ENCODE results near the gene EPB41L1. TPM values are rescaled to one million over a fixed set of nuclear protein-coding genes. Genes with fewer than 3 reads are reported as not detected.

Gene EPB41L1
- 10 to 100 TPM; 11.1 to 21.7 (median 16.9) TPM for total RNA-seq
- polyA plus RNA-seq, result 1 to 10 TPM; 7.5 to 8.0 TPM
- long read RNA-seq, donor 1, partial matches to known transcripts, result 3 of 6 reads
- long read RNA-seq, donor 1, other reads (novel, unspliced or antisense), result 3 of 6 reads
- long read RNA-seq, donor 2, partial matches to known transcripts, result 1 of 10 reads
- long read RNA-seq, donor 2, other reads (novel, unspliced or antisense), result 9 of 10 reads
- long read RNA-seq, donor 3, partial matches to known transcripts, result 7 of 14 reads
- long read RNA-seq, donor 3, other reads (novel, unspliced or antisense), result 7 of 14 reads

- intact Hi-C loops (cut with DNase I), result loop anchor here in 5 of 10 donors (5.0 kb wide), 3 partner anchors 42 to 282 kb away; no protein-coding TSS in a partner anchor
- H3K36me3 ChIP-seq, result no peaks in the 10 kb centered on the region
- TF ChIP-seq, protein P1, sequence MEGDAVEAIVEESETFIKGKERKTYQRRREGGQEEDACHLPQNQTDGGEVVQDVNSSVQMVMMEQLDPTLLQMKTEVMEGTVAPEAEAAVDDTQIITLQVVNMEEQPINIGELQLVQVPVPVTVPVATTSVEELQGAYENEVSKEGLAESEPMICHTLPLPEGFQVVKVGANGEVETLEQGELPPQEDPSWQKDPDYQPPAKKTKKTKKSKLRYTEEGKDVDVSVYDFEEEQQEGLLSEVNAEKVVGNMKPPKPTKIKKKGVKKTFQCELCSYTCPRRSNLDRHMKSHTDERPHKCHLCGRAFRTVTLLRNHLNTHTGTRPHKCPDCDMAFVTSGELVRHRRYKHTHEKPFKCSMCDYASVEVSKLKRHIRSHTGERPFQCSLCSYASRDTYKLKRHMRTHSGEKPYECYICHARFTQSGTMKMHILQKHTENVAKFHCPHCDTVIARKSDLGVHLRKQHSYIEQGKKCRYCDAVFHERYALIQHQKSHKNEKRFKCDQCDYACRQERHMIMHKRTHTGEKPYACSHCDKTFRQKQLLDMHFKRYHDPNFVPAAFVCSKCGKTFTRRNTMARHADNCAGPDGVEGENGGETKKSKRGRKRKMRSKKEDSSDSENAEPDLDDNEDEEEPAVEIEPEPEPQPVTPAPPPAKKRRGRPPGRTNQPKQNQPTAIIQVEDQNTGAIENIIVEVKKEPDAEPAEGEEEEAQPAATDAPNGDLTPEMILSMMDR (IDR thresholded peaks at IDR 0.05), result no peak
- H3K27ac ChIP-seq, result peak within 1 kb of the TSS; percentile 36 to 83 (median 72)
- DNase-seq (peak in 1 of 2 donors; percentile 30), ATAC-seq (peak in 6 of 8 donors; percentile 2 to 7 (median 4))
- peak within 1 kb of the TSS; percentile 43 to 75 (median 67) for H3K4me3 ChIP-seq
- H3K9me3 ChIP-seq, result no peaks in the 10 kb centered on the region
- H3K27me3 ChIP-seq, result peaks cover 0 to 22% (median 0%) of the 10 kb centered on the region in 7 donors
- H3K4me1 ChIP-seq, result peaks cover 10 to 65% (median 25%) of the 10 kb centered on the region in 9 donors
- WGBS, 2 donors, result 12 to 14% methylated on average over 39 to 47 of the region's 51 CpGs
Measured at GRCh38 chr20:36154700-36155628, at the start of gene EPB41L1. Gene EPB41L1, plus strand, starts transcription at chr20:36154740. Its CDS starts 19,038 bp downstream, at chr20:36173778.

DNA sequence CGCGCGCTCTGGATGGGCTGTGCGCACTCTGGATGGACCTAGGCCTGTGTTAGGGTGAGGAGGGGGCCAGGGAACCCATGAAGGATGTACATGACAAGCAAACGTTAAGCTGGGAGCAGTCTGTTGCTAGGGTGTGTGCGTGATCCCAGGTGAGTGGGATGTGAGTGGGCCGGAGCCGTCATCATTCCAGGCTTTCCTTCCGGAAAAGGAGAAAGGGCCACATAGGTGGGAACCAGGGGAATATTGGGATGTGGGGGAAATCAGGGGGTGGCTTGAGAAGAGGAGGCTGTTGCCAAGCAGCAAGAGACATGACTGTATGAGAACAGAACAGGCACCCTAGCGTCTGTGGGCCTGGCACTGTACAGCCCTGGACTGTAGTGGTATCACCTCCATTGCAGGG is 49.7 kb upstream of the EPB41L1 start:
- ATAC-seq, result no peak
- Histone ChIP-seq H3K9me3 (no peaks in the 10 kb centered on the region), H3K27ac (no peak overlapping the region), H3K36me3 (no peaks in the 10 kb centered on the region), H3K4me3 (no peak overlapping the region), H3K4me1 (peaks cover 0 to 16% (median 7%) of the 10 kb centered on the region in 9 donors), H3K27me3 (no peaks in the 10 kb centered on the region)
- intact Hi-C loops (cut with DNase I), result no loop called here
- WGBS, 2 donors, result 93 to 95% methylated on average over 10 of the region's 10 CpGs
- TF ChIP-seq, protein P1 (IDR thresholded peaks at IDR 0.05), result no peak
- no peak for DNase-seq

DNA sequence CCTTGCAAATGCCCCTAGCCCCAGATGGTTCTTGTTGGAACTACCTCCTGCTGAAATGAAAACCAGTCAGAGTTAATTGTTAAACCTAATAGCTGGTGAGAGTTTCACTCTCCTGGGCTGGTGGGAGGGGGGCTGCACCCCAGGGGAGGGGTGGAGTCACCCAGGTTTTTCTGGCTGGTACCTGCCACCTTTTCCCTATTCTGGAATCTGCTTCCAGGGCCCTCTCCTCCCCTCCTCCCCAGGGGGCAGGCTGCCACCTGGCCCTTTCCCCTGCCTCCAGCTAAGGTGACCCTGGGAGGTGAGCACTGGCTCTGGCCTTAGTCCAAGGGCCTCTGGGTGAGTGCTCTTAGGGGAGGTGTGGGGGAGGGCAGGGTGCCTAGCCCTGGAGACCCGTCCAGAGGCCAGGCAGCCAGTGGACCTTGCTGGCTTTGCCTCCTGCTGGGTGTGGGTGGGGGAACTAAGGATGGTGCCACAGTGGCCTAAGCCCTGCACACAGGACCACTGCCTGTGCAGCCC is 48.8 kb upstream of the EPB41L1 start:
- Histone ChIP-seq H3K9me3 (no peaks in the 10 kb centered on the region), H3K27me3 (no peaks in the 10 kb centered on the region), H3K4me1 (peaks cover 0 to 16% (median 7%) of the 10 kb centered on the region in 9 donors), H3K4me3 (no peak overlapping the region), H3K36me3 (no peaks in the 10 kb centered on the region), H3K27ac (no peak overlapping the region)
- DNase-seq (no peak), ATAC-seq (peak in 4 of 8 donors; percentile 20 to 30 (median 26))
- WGBS, 2 donors, result 35 to 66% methylated on average over 1 of the region's 1 CpG
- intact Hi-C loops (cut with DNase I), result no loop called here
- TF ChIP-seq, protein P1 (IDR thresholded peaks at IDR 0.05), result no peak

- no peaks in the 10 kb centered on the region for H3K9me3 ChIP-seq
Measured at GRCh38 chr20:36106606-36107005, 47.9 kb upstream of the EPB41L1 start.

More at GRCh38 chr20:36106606-36107005, 47.9 kb upstream of the EPB41L1 start:
- H3K27me3 ChIP-seq, result no peaks in the 10 kb centered on the region
- H3K4me1 ChIP-seq, result peaks cover 0 to 16% (median 7%) of the 10 kb centered on the region in 9 donors
- TF ChIP-seq, protein P1 (IDR thresholded peaks at IDR 0.05), result no peak
- WGBS, 2 donors, result 92 to 95% methylated on average over 5 of the region's 5 CpGs
- no peak for DNase-seq
- no peaks in the 10 kb centered on the region for H3K36me3 ChIP-seq
- intact Hi-C loops (cut with DNase I), result no loop called here
- no peak overlapping the region for H3K4me3 ChIP-seq
- no peak for ATAC-seq
- H3K27ac ChIP-seq, result no peak overlapping the region
